GM19193 (cell line): ENCODE measurements around the gene MBOAT2.

ENCODE experiments used
- POLR2A ChIP-seq: IDR thresholded peaks from 4 replicates; pipeline ENCODE4 v1.6.1; 2011; ENCODE audit not compliant: insufficient read depth, insufficient read length; ENCODE audit errors: extremely low read depth

MBOAT2 gene

GRCh38 chr2:8984855-8985254 is 18.6 kb downstream of the MBOAT2 start:
- no peak for TF ChIP-seq POLR2A

GRCh38 chr2:8984157-8984556 is 19.3 kb downstream of the MBOAT2 start:
- TF ChIP-seq POLR2A: no peak

GRCh38 chr2:8983571-8983970 is 19.9 kb downstream of the MBOAT2 start:
- no peak for TF ChIP-seq POLR2A

- no peak for TF ChIP-seq POLR2A
Measured at GRCh38 chr2:8981876-8982275, 21.6 kb downstream of the MBOAT2 start.

DNA sequence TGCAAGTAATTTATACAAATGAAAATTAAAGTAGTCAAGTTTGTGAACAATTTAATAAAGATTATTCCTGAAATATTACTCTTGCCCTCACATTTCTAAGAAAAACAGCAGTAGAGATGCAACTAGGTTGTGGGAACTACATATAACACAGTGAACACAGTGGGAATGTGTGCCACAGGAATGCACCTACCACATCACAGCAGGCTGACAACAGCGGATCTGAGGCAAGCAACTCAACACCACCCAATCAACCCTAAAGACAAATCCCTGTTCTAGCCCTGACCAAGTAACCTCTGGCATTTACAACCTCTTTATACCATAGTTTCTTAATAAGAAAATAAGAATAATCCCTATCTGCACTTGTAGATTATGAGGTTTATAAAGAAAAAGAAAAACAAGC is 23.4 kb downstream of the MBOAT2 start:
- no peak for TF ChIP-seq POLR2A

GRCh38 chr2:8977758-8978157 is 25.7 kb downstream of the MBOAT2 start:
- TF ChIP-seq POLR2A: no peak

DNA sequence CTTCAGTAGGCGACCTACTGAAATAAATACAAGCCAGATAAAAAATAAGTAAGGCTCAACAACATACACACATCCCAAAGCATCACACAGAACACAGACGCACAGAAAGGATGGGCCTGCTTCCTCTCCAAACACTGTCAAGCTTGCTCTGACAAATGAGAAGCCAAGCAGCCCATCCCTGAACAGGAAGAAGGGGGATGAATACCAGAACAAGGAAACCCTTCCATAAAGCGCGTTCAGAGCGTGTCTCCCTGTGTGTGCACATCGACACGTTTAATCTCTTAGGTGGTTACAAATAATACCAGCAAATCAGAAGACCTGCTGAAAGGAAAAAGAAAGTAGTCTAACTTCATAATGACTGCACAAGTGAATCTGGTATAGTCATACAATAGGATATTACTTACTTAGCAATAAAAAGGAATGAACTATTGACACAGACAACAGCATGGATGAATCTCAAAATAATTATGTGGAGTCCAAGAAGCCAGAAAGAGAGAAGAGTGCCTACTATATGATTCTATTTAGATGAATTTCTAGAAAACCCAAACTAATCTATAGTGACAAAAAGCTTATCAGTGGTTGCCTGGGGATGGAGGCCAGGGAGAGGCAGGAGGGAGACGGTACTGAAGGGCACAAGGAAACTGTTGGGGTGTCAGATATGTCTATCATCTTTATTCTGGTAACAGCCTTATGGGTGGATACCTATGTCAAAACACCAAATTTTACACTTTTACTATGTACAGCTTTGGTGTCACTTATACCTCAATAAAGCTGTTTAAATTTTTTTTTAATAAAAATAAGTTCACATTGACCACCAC is 26.8 kb downstream of the MBOAT2 start:
- no peak for TF ChIP-seq POLR2A

DNA sequence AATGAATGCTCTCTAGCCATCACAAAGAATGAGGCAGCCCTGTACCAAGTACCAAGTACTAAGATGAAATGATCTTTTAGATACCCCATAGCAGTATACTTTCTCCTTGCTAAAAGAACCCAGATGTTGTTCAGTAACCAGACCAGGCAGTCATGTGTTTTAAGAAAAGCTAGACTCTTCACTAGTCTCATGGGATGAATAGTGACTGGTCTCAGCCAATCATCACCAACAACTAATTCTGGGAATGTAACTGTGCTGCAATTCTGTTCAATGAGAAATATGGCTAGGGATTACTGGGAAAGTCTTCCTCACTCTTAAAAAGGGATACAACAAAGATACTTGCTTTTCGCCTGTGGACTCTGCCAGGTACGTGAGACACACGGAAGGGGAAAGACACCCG is 29.5 kb downstream of the MBOAT2 start:
- TF ChIP-seq POLR2A: no peak

GRCh38 chr2:8966123-8966908 is 37.2 kb downstream of the MBOAT2 start:
- no peak for TF ChIP-seq POLR2A

DNA sequence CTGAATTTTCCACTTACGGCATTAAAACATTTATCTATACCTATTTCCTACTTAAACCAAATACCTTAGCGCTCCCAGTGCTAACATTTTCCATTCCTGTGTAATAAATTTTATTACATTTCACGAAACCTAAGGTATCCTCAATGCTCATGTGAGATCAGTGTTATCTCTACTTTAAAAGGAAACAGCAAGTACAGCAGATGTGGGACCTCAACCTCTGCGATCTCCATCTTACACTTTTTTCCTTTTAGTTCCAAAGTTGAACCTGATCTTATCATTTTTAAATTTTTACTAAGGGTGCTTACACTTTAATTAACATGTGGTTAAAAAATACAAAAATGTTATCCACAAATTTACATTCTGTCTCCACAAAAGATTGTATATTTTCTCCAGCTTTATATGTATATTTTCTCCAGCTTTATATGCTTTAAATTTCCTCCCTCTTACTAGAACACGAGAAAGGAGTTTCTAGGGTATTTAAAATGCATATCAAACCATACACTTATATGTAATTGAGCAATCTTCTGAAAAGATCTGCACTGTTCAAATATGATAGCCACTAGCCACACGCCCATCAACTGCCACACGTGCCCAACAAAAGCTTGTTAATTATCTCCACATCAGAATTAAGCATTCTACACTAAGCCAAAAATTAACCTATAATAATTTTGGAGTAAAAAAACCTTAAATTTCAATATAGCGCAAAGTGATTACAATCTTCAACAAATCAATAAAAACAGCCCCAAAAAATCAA is 38.1 kb downstream of the MBOAT2 start:
- TF ChIP-seq POLR2A: no peak

GRCh38 chr2:8962890-8963289 is 40.6 kb downstream of the MBOAT2 start:
- TF ChIP-seq POLR2A: no peak

DNA sequence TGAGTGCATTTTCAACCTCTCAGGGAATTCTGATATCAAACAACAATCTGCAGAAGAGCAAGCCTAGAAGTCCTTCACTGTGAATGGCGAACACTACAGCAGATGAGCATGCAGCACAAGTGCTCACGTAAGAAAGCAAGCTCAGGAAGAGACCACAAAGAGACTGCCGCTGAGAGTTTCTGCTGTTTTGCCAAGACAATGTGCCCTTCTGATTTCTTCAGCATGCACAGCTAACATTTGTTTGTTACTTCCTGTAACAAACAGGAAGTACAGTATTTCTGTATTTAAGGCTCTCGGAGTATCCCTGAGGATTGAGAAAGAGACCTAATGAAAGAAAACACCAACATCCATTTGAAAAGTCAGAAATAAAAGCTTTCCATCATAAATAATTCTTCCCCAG is 45.9 kb downstream of the MBOAT2 start:
- TF ChIP-seq POLR2A: no peak

DNA sequence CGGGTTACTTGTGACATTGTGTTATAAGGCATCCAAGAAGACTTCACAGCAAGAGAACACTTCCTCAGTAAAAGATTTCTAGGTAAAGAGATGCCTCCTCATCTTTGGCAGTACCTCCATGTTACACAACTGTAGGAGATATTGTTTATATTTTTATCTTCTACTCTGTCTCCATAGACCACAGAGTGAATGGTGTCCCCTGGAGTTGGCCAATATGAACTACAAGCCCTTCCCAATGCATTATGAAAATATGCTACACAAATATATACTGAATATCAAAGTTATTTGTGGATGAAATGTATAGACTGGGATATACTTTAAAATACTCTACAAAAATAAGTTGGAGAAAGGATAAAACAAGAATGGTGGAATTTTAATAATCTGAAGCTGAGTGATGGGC is 46.7 kb downstream of the MBOAT2 start:
- TF ChIP-seq POLR2A: no peak

GRCh38 chr2:8954990-8955389 is 48.5 kb downstream of the MBOAT2 start:
- no peak for TF ChIP-seq POLR2A

DNA sequence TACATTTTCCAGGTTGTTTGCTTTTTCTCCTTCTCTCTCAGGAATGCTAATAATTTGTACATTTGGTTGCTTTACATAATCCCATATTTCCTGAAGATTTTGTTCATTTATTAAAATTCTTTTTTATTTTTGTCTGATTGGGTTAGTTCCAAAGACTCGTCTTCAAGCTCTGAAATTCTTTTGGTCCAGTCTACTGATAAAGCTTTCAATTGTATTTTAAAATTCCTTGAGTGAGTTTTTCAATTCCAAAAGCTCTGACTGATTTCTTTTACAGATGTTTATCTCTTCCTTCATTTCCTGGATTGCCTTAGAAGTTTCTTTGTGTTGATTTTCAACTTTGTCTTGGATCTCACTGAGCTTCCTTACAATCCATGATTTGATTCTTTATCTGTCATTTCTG is 50.0 kb downstream of the MBOAT2 start:
- no peak for TF ChIP-seq POLR2A
